Effector CD4-positive, alpha-beta T cell (primary cell): ENCODE data around the gene WDR75.

Experiments
- DNase-seq: peaks from one replicate; pipeline ENCODE4 v3.0.0-alpha.2; 2020

Gene WDR75

GRCh38 chr2:189500456-189501160 is 59.3 kb downstream of the WDR75 start:
- no peak for DNase-seq

GRCh38 chr2:189501487-189501886 is 60.2 kb downstream of the WDR75 start:
- DNase-seq, result no peak

GRCh38 chr2:189502714-189503113 is 61.4 kb downstream of the WDR75 start:
- DNase-seq, result no peak

GRCh38 chr2:189504238-189504637 is 63.0 kb downstream of the WDR75 start:
- DNase-seq, result no peak

- no peak for DNase-seq
These were observed 64.2 kb downstream of the WDR75 start for GRCh38 chr2:189505492-189505891.

GRCh38 chr2:189506514-189506976 is 65.3 kb downstream of the WDR75 start:
- DNase-seq, result no peak

- DNase-seq, result no peak
These were observed 70.1 kb downstream of the WDR75 start for GRCh38 chr2:189511210-189511959.

GRCh38 chr2:189511960-189512319 is 70.7 kb downstream of the WDR75 start:
- DNase-seq, result no peak

GRCh38 chr2:189512879-189513278 is 71.6 kb downstream of the WDR75 start:
- no peak for DNase-seq

- no peak for DNase-seq
These were observed 72.8 kb downstream of the WDR75 start for GRCh38 chr2:189514104-189514503.

GRCh38 chr2:189515264-189515663 is 74.0 kb downstream of the WDR75 start:
- no peak for DNase-seq

- no peak for DNase-seq
These were observed 75.3 kb downstream of the WDR75 start for GRCh38 chr2:189516546-189516945.

GRCh38 chr2:189517847-189518535 is 76.7 kb downstream of the WDR75 start:
- DNase-seq, result no peak

- no peak for DNase-seq
These were observed 78.5 kb downstream of the WDR75 start for GRCh38 chr2:189519631-189520387.

GRCh38 chr2:189521699-189522434 is 80.6 kb downstream of the WDR75 start:
- DNase-seq, result no peak

- DNase-seq, result no peak
These were observed 81.3 kb downstream of the WDR75 start for GRCh38 chr2:189522435-189523151.

GRCh38 chr2:189524746-189525145 is 83.5 kb downstream of the WDR75 start:
- no peak for DNase-seq
